Activated CD4-positive, CD25-positive, alpha-beta regulatory T cell treated with anti-CD3 and anti-CD28 coated beads, Interleukin-2, amount 50 U/mL, for 24 hours (primary cell): ENCODE measurements around the gene FES.

Experiments
- ATAC-seq, 2 donors: fragments of 150-1000 bp; cut with Tn5 transposase; one replicate each; pipeline ENCODE4 v1.10.0; 2021; ENCODE audit warnings: mild to moderate bottlenecking in 1 of 2, moderate library complexity in 1 of 2

Gene FES

DNA sequence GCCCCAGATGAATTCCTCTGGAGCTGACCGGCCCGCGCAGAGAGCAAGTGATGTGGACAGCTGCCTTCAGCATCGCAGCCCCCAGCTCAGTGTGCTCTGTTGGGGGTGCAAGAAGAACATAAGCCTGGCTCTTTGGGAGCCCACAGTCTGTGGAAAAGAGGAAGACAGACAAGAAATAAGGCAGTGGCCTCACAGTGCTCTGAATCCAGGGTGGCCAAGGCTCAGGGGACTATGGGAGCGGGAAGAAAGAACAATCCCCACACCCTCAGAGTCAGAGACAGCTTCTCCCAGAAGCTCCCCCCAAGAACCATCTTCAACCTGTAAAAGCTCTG lies 48.3 kb downstream of the FES start:
- no peak for ATAC-seq

DNA sequence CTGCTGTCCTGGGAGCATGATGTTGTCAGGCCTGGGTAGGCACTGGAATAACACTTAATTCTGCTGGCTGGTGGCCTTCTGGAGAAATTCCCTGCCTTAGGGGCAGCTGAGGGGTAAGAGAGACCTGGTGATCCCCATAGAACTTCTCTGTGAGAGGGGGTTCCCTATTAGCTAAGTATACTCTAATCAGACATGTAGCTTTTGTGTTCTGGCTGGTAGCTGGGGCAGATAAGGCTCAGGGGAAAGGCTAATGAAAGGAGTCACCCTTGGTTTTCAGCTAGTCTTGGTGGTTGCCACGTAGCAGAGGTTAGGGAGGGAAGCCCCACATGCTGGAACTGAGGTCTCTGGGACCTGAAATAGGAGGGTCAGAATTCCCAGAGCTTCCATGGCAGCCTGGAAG lies 49.0 kb downstream of the FES start:
- no peak for ATAC-seq

DNA sequence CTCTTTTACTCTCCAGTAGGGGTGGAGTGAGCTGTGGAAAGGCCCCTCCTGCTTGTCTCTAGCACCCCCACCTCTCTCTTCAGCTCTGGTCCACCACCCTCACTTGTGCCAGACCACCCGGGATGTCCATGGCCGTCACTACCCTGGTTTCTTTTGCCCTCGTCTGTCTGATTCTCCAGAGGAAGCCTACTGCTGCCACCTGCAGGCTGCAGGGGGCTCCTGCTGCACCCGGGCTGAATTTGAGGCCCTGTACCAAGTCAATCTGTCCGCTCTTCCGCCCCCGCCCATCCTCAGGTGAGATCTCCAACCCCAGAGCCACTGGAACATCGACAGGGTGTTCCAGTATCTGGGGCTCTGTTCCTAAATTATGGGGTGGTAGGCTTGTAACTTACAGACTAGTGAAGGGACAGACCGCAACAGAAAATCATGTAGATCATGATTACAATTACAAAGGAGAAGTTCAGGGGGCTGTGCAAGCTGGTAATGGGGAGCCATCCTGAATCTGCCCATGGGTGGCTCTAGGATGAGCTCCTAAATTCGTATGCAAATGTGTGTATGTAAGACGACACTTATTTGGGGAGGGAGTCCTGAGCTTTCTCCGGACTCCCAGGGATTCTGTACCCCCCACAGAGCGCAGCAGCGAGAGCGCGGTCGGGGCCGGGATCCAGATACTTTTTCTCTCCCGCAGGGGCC lies 50.1 kb downstream of the FES start:
- peak; percentile 34 to 43 for ATAC-seq

DNA sequence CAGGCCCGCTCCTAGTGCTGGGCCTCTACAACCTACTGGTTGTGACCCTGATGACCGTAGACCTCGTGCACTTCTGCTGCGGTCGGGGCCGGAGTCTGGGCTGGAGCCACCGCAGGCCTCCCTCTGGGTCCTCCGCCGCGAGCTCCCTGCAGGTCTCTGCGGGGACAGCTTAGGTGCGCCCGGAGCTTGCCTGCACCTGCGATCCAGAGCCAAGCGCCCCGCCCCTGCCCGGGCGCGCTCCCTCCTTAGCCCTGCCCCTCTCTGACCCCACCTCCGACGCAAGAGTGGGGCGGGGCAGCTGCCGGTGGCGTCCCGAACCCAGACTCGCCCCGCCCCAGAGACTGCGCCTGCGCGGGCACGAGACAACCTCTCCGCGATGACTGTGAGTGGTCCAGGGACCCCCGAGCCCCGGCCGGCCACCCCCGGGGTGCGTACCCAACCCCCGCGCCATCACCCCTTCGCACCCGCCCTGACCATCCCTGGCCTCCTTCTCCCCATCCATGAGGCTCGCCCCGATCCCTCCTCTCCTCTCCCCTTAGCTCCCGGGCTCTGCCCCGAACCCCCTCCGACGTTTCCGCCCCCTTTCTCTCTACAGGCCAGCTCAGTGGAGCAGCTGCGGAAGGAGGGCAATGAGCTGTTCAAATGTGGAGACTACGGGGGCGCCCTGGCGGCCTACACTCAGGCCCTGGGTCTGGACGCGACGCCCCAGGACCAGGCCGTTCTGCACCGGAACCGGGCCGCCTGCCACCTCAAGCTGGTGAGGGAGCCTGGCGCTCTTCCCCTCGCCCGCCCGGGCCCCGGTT lies 50.8 kb downstream of the FES start, which contains the start of gene UNC45A:
Gene UNC45A, plus strand, starts transcription at position 337 of the 803 bp plus-strand sequence. Its CDS starts 40 bp downstream, at position 377.
- ATAC-seq, result peak; percentile 70 to 78

DNA sequence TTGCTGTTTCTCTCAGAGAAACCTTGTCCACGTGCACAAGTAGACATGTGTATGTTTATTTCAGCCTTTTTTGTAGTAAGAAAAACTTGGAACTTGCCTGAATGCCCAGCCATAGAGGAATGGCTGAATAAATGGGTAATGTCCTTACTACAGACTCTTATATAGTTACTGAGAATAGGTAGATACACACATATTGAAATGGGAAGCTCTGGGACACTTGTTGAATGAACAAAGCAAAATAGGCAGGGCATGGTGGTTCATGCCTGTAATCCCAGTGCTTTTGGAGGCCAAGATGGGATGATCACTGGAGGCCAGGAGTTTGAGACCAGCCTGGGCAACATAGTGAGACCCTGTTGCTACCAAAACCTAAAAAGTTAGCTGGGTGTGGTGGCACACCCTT lies 52.5 kb downstream of the FES start:
- no peak for ATAC-seq

DNA sequence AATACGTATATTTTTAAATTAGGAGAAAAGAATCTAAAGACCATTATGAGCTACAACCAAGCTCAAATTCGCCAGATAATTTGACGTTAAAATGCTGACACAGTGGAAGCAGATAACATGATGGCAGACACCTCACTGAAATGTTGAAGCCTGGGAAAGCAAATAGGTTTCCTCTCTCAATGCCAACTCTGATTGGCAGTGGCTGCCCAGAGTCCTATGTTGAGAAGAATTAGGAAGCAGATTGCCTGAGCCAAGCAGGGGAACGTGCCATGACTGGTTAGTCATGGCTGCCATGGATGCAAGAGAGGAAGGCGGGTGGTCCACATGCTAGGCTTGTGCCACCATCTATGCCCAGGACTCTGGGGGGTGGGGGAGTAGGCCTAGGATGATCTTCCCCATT lies 54.0 kb downstream of the FES start:
- ATAC-seq, result no peak

DNA sequence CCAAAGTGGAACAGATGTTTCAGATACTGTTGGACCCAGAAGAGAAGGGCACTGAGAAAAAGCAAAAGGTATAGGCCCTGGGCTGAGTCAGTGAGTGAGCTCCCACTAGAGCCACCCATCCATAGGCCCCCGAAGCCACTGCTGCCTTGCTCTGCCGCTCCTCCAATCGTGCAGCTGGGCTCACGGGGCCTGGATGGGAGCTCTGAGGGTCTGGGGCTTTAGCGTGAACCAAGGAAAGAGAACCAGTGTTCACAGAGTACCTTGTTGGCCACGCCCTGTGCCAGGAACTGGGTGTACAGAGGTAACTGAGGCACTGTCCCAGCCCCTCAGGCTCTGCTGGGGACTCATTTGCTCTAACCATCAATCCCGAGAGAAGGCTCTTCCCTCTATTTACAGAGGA lies 55.5 kb downstream of the FES start:
- no peak for ATAC-seq

DNA sequence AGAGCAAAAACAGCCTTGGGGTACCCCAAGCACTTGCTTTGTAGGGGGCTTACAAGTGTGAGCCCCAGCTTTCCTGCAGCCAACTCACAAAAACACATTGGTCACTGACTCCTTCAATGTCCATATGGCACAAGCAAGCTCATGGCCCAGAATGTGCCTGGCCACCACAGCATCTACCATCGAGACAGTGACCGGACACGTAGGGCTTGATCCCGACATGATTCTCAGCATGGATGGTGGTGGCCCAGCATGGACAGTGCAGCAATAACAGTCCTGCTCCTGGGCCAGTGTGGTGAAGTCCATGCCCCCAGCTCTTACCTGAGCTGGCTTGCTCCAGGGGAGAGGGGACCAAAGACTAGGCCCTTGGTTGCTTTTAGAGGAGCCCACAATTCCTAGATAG lies 56.7 kb downstream of the FES start:
- no peak for ATAC-seq

DNA sequence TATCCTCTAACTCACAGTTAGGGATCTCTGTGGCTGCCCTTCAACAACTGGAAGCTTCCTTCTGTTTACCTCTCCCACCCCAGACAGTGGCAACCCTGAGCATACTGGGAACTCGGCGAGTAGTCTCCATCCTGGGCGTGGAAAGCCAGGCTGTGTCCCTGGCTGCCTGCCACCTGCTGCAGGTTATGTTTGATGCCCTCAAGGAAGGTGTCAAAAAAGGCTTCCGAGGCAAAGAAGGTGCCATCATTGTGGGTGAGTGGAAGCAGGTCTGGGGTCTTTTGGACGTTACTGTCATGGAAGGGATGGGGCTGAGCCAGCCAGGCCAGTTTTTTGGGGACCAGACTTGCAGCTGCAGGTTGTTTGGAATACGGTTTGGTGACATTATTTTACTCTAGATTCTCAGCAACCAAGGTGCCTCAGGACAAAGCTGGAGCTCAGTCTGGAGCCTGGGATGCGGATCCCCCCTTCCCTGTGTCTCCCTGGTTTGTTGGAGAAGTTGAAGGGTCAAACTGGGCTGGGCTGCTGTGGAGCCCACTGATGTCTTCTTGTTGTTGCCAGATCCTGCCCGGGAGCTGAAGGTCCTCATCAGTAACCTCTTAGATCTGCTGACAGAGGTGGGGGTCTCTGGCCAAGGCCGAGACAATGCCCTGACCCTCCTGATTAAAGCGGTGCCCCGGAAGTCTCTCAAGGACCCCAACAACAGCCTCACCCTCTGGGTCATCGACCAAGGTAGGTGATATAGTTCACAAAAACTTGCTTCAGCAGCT lies 58.2 kb downstream of the FES start:
- no peak for ATAC-seq

DNA sequence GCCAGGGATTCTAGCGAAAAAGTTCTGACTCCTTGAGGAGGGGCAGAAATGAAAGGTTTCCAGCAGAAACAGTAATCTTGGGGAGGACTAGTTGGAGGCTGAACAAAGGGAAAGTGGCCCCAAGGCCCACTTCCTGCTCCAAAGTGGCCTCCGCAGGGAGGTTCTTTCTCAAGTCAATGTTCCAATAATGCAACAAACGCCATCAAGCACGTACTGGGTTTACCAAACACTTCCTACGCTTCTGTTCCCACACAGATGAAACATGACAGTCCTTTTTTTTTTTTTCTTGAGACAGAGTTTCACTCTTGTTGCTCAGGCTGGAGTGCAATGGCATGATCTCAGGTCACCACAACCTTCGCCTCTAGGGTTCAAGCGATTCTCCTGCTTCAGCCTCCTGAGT lies 60.8 kb downstream of the FES start:
- no peak for ATAC-seq
